A549 (cell line): ENCODE data around the gene TGM6. TPM values are rescaled to one million over a fixed set of nuclear protein-coding genes. Genes with fewer than 3 reads are reported as not detected.

Experiments used
- ATAC-seq, 2 experiments: fragments of 200-7000 bp in 1 of 2; fragments of >200 bp in 1 of 2; cut with Nextera tagmentation in 1 of 2; cut with Tn5 transposase in 1 of 2; 3 replicates each; pipeline versions ENCODE4 v1.8.0 to v1.9.1; 2018 to 2020; ENCODE audit warnings: mild to moderate bottlenecking in 1 of 2, moderate library complexity in 1 of 2
- CTCF ChIA-PET: fragments of 300-600 bp; sonication (Branson Sonifier 250); formaldehyde crosslinking; extraction: SDS; loops from one replicate; lab custom pipeline; 2021; ENCODE audit warnings: antibody characterized with exemption, inconsistent platforms; lab: Yijun Ruan, JAX
- POLR2A ChIA-PET: fragments of 350-600 bp; formaldehyde crosslinking; extraction: SDS; loops from one replicate; lab custom pipeline; 2021; ENCODE audit warnings: antibody characterized with exemption, inconsistent platforms; lab: Yijun Ruan, JAX
- DNase-seq, 2 experiments: peaks; one replicate each; pipeline versions ENCODE4 v3.0.0 to v3.0.0-alpha.2; 2011 to 2016; ENCODE audit warnings: low read depth in 1 of 2, low spot score in 1 of 2
- FAIRE-seq: peaks from 2 replicates; lab custom pipeline; 2011; peaks lifted over from hg19 to GRCh38; lab: Jason Lieb, UNC
- H3K27ac ChIP-seq, 2 experiments: fragments of >200 bp; sonication (Bioruptor Twin); formaldehyde crosslinking; 3 replicates each; pipeline ENCODE4 v1.5.1; 2016 to 2017
- H3K4me1 ChIP-seq: fragments of >200 bp; sonication (Bioruptor Twin); formaldehyde crosslinking; 3 replicates; pipeline ENCODE4 v1.6.1; 2016
- H3K4me2 ChIP-seq: fragments of >200 bp; sonication (Bioruptor Twin); formaldehyde crosslinking; 3 replicates; pipeline ENCODE4 v1.6.1; 2016
- H3K4me3 ChIP-seq: fragments of >200 bp; sonication (Bioruptor Twin); formaldehyde crosslinking; 3 replicates; pipeline ENCODE4 v1.5.1; 2016
- H3K9me3 ChIP-seq: fragments of >200 bp; sonication (Bioruptor Twin); formaldehyde crosslinking; 3 replicates; pipeline ENCODE4 v1.6.1; 2016
- BHLHE40 ChIP-seq: IDR thresholded peaks from 2 replicates; pipeline ENCODE4 v1.6.1; 2012; ENCODE audit warnings: low read depth, low read length, inconsistent platforms
- CBX2 ChIP-seq: fragments of 200-600 bp; sonication (generic); IDR thresholded peaks from 2 replicates; pipeline ENCODE4 v1.6.1; 2016; ENCODE audit warnings: low read depth, mild to moderate bottlenecking, borderline replicate concordance
- CEBPB ChIP-seq, 2 experiments: fragments of >200 bp in 1 of 2; sonication (Bioruptor Twin) in 1 of 2; formaldehyde crosslinking in 1 of 2; IDR thresholded peaks; 2 replicates each; pipeline ENCODE4 v1.6.1; 2012 to 2016
- CHD4 ChIP-seq: fragments of 200-600 bp; sonication (generic); IDR thresholded peaks from 2 replicates; pipeline ENCODE4 v1.6.1; 2016; ENCODE audit warnings: antibody characterized with exemption, mild to moderate bottlenecking, borderline replicate concordance
- EHF ChIP-seq: fragments of 250-450 bp; sonication (Bioruptor Pico); IDR thresholded peaks from 2 replicates; pipeline ENCODE4 v1.5.0; 2020; ENCODE audit warnings: mild to moderate bottlenecking
- ESRRA ChIP-seq: fragments of 150-350 bp; IDR thresholded peaks from 2 replicates; pipeline ENCODE4 v1.6.1; 2014; ENCODE audit warnings: mild to moderate bottlenecking, low read length, borderline replicate concordance
- FOXS1 ChIP-seq: fragments of 250-450 bp; sonication (Bioruptor Pico); IDR thresholded peaks from 2 replicates; pipeline ENCODE4 v1.5.0; 2020; ENCODE audit warnings: mild to moderate bottlenecking, moderate library complexity
- HDAC2 ChIP-seq: fragments of 200-600 bp; sonication (generic); IDR thresholded peaks from 2 replicates; pipeline ENCODE4 v1.6.1; 2016
- HOXA7 ChIP-seq: fragments of 250-450 bp; sonication (Bioruptor Pico); IDR thresholded peaks from 2 replicates; pipeline ENCODE4 v1.5.0; 2020; ENCODE audit warnings: mild to moderate bottlenecking, moderate library complexity
- HOXB13 ChIP-seq: fragments of 250-450 bp; sonication (Bioruptor Pico); IDR thresholded peaks from 2 replicates; pipeline ENCODE4 v1.5.0; 2020; ENCODE audit warnings: low read depth, mild to moderate bottlenecking, moderate library complexity
- JUN ChIP-seq, 2 experiments: fragments of >200 bp; sonication (Bioruptor Twin); formaldehyde crosslinking; IDR thresholded peaks; 2 replicates in 1 of 2; 3 replicates in 1 of 2; pipeline ENCODE4 v1.6.1; 2016 to 2017
- MAZ ChIP-seq: fragments of 150-350 bp; IDR thresholded peaks from 2 replicates; pipeline ENCODE4 v1.6.1; 2014; ENCODE audit warnings: antibody characterized with exemption, low read depth, low read length, borderline replicate concordance
- MYC ChIP-seq: IDR thresholded peaks from 2 replicates; pipeline ENCODE4 v1.6.1; 2012; ENCODE audit warnings: mild to moderate bottlenecking, inconsistent platforms, low read length, improper control_type of control experiment, borderline replicate concordance
- POLR2AphosphoS2 ChIP-seq: conservative IDR thresholded peaks from 2 replicates; pipeline ENCODE4 v1.6.1; 2012; ENCODE audit warnings: low read length, improper control_type of control experiment, inconsistent platforms
- RCOR1 ChIP-seq: fragments of 150-350 bp; IDR thresholded peaks from 2 replicates; pipeline ENCODE4 v1.6.1; 2014; ENCODE audit warnings: antibody characterized with exemption, low read length, low read depth
- RFX5 ChIP-seq: fragments of 450-650 bp; IDR thresholded peaks from 2 replicates; pipeline ENCODE4 v1.7.1; 2014; ENCODE audit warnings: antibody characterized with exemption, mild to moderate bottlenecking, moderate library complexity
- RNF2 ChIP-seq: fragments of 200-600 bp; sonication (generic); IDR thresholded peaks from 2 replicates; pipeline ENCODE4 v1.6.1; 2016; ENCODE audit warnings: low read depth, mild to moderate bottlenecking, antibody characterized with exemption, moderate library complexity, borderline replicate concordance
- TP53 ChIP-seq: fragments of 250-450 bp; sonication (Bioruptor Pico); IDR thresholded peaks from 2 replicates; pipeline ENCODE4 v1.5.0; 2021; ENCODE audit warnings: mild to moderate bottlenecking, moderate library complexity
- ZSCAN20 ChIP-seq: fragments of 250-450 bp; sonication (Bioruptor Pico); IDR thresholded peaks from 2 replicates; pipeline ENCODE4 v1.8.0; 2022; ENCODE audit warnings: mild to moderate bottlenecking, moderate library complexity
- whole genome bisulfite sequencing: methylation state at CpG from one replicate; pipeline ENCODE4 v1.1.6; 2017; ENCODE audit errors: missing lambda C conversion rate; 5-methylcytosine and 5-hydroxymethylcytosine counted together
- polyA plus RNA-seq, 4 experiments: library from polyadenylated mRNA; depleted of rRNA in 3 of 4; stranded (reverse); fragments of >200 nt; fragmentation: RNase III in 1 of 4; extraction: RNeasy Plus Mini Kit Qiagen cat#74134 plus additional on column Dnase treatment in 1 of 4; gene quantifications; 2 replicates in 3 of 4; 3 replicates in 1 of 4; pipeline ENCODE4 v1.2.3, GENCODE V29; 2011 to 2017
- TF ChIP-seq, protein P1 (sequence below): fragments of >200 bp; sonication (Bioruptor Twin); formaldehyde crosslinking; IDR thresholded peaks from 2 replicates; pipeline ENCODE4 v1.6.1; 2016
- TF ChIP-seq, protein P2 (sequence below): IDR thresholded peaks from 2 replicates; pipeline ENCODE4 v1.6.1; 2012; ENCODE audit warnings: low read depth, borderline replicate concordance

TGM6 gene
- polyA plus RNA-seq, 2 of the 4 experiments (the other 2 are of a cell fraction) = not detected

DNA sequence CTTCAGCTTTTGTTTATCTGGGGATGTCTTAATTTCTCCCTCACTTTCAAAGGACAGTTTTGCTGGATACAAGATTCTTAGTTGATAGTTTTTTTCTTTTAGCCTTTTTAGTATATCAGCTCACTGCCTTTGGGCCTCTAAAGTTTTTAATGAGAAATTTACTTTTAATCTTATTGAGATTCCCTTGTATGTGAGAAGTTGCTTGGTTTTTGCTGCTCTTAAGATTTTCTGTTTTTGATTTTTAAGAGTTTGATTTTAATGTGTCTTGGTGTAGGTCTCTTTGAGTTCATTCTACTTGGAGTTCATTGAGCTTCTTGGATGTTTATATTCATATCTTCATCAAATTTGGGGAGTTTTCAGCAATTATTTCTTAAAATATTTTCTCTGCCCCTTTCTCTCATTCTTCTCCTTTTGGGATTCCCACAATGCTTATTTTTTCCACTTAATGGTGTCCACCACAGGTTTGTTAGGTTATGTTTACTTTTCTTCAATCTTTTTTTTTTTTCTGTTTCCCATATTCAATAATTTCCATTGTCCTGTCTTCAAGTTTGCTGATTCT, 19.6 kb upstream of the TGM6 start:
- no peak overlapping the region for H3K4me2 ChIP-seq
- CTCF ChIA-PET = interaction anchor here (0.7 kb wide), 1 partner anchor 506 kb away, joined by 3 read pairs; no protein-coding TSS in a partner anchor
- DNase-seq = no peak
- TF ChIP-seq HDAC2 (no peak), HOXA7 (no peak), RCOR1 (no peak), RNF2 (no peak), RFX5 (no peak), EHF (CRISPR knock-in tag) (no peak), ZSCAN20 (CRISPR knock-in tag) (no peak), CEBPB (IDR thresholded peaks at IDR 0.05) (no peak), CBX2 (no peak), ESRRA (no peak), TP53 (CRISPR knock-in tag) (no peak), POLR2AphosphoS2 (no peak), FOXS1 (CRISPR knock-in tag) (no peak)
- TF ChIP-seq, protein P1, sequence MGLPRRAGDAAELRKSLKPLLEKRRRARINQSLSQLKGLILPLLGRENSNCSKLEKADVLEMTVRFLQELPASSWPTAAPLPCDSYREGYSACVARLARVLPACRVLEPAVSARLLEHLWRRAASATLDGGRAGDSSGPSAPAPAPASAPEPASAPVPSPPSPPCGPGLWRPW = no peak
- TF ChIP-seq, all 56 proteins: peak for 0
- ATAC-seq = no peak
- Histone ChIP-seq H3K4me1 (no peaks in the 10 kb centered on the region), H3K27ac (no peak overlapping the region), H3K4me3 (no peak overlapping the region), H3K9me3 (peaks cover 8% of the 10 kb centered on the region; the same call in 2 of the 3 replicates)
- no peak for FAIRE-seq
- POLR2A ChIA-PET = no interaction called here

DNA sequence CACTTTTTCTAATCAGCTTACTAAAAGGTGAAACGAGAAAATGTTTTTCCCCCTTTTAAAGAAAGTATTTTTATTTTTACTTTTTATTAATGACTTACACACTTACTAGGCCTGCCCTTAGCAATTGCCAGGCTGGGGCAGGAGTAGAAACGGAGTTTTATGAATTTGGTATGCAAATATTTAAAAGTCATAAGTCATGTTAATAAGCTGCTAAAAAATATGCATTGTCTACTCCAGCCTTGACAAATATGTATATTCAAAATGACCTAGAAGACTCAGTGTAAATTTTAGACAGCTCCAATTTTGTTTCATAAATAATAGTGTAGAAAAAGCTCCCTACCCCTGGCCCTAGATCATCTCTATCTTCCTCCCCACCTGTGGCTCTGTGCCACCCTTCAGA, 17.5 kb upstream of the TGM6 start:
- ATAC-seq = no peak
- no peak for FAIRE-seq

DNA sequence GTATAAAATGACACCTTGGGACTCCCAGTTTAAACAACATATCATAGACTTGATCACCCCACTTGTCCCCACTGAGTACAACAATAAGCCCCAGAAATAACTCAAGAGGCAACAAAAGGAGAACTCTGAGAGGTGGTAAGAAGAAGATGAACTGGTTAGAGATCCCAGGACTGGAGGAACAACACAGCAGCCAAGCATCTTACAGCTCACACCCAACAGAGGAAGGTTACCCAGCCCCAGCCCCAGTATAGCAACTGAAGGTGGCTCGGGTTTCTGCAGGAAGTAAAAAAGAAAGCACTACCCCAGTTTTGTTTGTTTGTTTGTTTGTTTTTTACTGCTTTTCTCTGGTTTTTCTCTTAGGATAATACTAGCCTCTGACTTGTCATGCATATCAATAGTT, 17.1 kb upstream of the TGM6 start:
- TF ChIP-seq RCOR1 (no peak), MYC (no peak), JUN (IDR thresholded peaks at IDR 0.05) (no peak), BHLHE40 (no peak), HOXB13 (CRISPR knock-in tag) (no peak), EHF (CRISPR knock-in tag) (no peak)

More for the DNA sequence above, 17.5 kb upstream of the TGM6 start:
- POLR2A ChIA-PET = interaction anchor here (0.5 kb wide), 1 partner anchor 158 kb away, joined by 4 read pairs; no protein-coding TSS in a partner anchor
- H3K9me3 ChIP-seq = peaks cover 11% of the 10 kb centered on the region; the same call in 2 of the 3 replicates
- TF ChIP-seq ZSCAN20 (CRISPR knock-in tag) (no peak), MAZ (no peak), MYC (no peak), TP53 (CRISPR knock-in tag) (no peak), CHD4 (no peak)
- TF ChIP-seq, protein P2, sequence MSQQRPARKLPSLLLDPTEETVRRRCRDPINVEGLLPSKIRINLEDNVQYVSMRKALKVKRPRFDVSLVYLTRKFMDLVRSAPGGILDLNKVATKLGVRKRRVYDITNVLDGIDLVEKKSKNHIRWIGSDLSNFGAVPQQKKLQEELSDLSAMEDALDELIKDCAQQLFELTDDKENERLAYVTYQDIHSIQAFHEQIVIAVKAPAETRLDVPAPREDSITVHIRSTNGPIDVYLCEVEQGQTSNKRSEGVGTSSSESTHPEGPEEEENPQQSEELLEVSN = no peak
- TF ChIP-seq, all 56 proteins: peak for 0
- CTCF ChIA-PET = interaction anchor here (0.8 to 3.0 kb wide), 3 partner anchors 29 to 86 kb away, joined by 3 to 9 read pairs (median 7); no protein-coding TSS in a partner anchor
- Histone ChIP-seq H3K4me1 (no peaks in the 10 kb centered on the region), H3K27ac (no peak overlapping the region), H3K4me2 (no peak overlapping the region), H3K4me3 (no peak overlapping the region)
- DNase-seq = no peak
- 67% methylated on average over 2 of the region's 2 CpGs for WGBS

More for the DNA sequence above, 17.1 kb upstream of the TGM6 start:
- H3K27ac ChIP-seq = no peak overlapping the region
- CTCF ChIA-PET = interaction anchor here (2.7 to 3.0 kb wide), 2 partner anchors 29 to 31 kb away, joined by 7 to 9 read pairs; no protein-coding TSS in a partner anchor
- H3K4me3 ChIP-seq = no peak overlapping the region
- ATAC-seq (no peak), FAIRE-seq (no peak), DNase-seq (no peak)
- H3K4me1 ChIP-seq = no peaks in the 10 kb centered on the region
- H3K9me3 ChIP-seq = peaks cover 15% of the 10 kb centered on the region
- WGBS = 72% methylated on average over 1 of the region's 1 CpG
- POLR2A ChIA-PET = interaction anchor here (0.5 kb wide), 1 partner anchor 158 kb away, joined by 4 read pairs; no protein-coding TSS in a partner anchor
- H3K4me2 ChIP-seq = no peak overlapping the region
